HFFc6 (cell line): ENCODE results near the gene CYP24A1. TPM values are rescaled to one million over a fixed set of nuclear protein-coding genes. Genes with fewer than 3 reads are reported as not detected.

ENCODE experiments used
- DNase-seq: peaks from one replicate; pipeline ENCODE4 v3.0.0-alpha.2; 2018
- H3K27ac Mint-ChIP-seq: 2 replicates; pipeline ENCODE4 v1.8.0; 2020; ENCODE audit warnings: mild to moderate bottlenecking, mixed read lengths
- H3K27me3 Mint-ChIP-seq: 2 replicates; pipeline ENCODE4 v1.8.0; 2021; ENCODE audit warnings: mild to moderate bottlenecking, moderate library complexity, mixed read lengths; ENCODE audit not compliant: insufficient read depth
- H3K36me3 Mint-ChIP-seq: 2 replicates; pipeline ENCODE4 v1.8.0; 2021; ENCODE audit warnings: low read depth, mixed read lengths
- H3K4me1 Mint-ChIP-seq: 2 replicates; pipeline ENCODE4 v1.8.0; 2020; ENCODE audit warnings: low read depth, mixed read lengths
- H3K4me3 Mint-ChIP-seq: 2 replicates; pipeline ENCODE4 v1.8.0; 2020; ENCODE audit warnings: mild to moderate bottlenecking, moderate library complexity, mixed read lengths
- H3K9me3 Mint-ChIP-seq: 2 replicates; pipeline ENCODE4 v1.8.0; 2020; ENCODE audit warnings: mild to moderate bottlenecking, mixed read lengths
- total RNA-seq, 6 experiments: library from RNA; stranded (reverse); fragmentation: NEBNext Ultra II Directional; extraction: Animal tissue kit (Norgen Biotek cat#: 25700); gene quantifications; 2 replicates in 1 of 6; 3 replicates in 5 of 6; pipeline ENCODE4 v1.2.3, GENCODE V29; 2021
- TF ChIP-seq, protein P1 (sequence below): fragments of 200-600 bp; sonication (generic); IDR thresholded peaks from 2 replicates; pipeline ENCODE4 v1.5.0; 2021; ENCODE audit warnings: antibody characterized with exemption, mild to moderate bottlenecking

CYP24A1 gene
- total RNA-seq, 6 experiments from 2014 or later: 0.11 to 1.1 (median 0.37) TPM; not detected in 2

DNA sequence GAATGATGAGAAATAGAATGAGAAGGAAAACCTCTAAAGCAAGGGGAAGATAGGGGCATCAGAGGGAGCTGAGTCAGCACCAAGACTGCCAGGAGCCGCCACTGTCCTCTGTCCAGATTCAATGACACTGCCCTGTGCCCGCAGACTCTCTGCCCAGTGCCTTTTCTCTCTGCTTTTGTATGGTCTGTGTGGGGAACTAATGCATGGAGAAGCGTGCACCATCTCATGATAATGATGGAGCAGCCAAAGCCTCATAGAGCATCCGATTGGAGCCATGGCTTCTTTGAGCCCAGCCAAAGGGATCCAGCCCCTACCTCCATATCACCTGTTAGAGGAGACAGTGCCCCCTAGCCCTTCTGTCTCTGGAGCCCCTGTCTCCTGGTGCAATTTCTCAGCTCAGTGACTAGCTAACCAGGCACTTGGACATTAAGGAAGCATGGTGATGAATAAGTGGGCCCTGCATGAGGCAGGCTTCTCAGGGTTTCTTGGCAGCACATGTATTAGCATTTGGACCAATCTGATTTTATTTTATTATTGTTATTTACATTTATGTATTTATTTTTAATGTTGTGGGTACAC lies 27.6 kb upstream of the CYP24A1 start:
- peaks cover 6% of the 10 kb centered on the region for H3K27me3 Mint-ChIP-seq
- H3K4me3 Mint-ChIP-seq: no peak overlapping the region
- H3K9me3 Mint-ChIP-seq: no peaks in the 10 kb centered on the region
- DNase-seq: no peak
- no peak overlapping the region for H3K27ac Mint-ChIP-seq
- TF ChIP-seq, protein P1, sequence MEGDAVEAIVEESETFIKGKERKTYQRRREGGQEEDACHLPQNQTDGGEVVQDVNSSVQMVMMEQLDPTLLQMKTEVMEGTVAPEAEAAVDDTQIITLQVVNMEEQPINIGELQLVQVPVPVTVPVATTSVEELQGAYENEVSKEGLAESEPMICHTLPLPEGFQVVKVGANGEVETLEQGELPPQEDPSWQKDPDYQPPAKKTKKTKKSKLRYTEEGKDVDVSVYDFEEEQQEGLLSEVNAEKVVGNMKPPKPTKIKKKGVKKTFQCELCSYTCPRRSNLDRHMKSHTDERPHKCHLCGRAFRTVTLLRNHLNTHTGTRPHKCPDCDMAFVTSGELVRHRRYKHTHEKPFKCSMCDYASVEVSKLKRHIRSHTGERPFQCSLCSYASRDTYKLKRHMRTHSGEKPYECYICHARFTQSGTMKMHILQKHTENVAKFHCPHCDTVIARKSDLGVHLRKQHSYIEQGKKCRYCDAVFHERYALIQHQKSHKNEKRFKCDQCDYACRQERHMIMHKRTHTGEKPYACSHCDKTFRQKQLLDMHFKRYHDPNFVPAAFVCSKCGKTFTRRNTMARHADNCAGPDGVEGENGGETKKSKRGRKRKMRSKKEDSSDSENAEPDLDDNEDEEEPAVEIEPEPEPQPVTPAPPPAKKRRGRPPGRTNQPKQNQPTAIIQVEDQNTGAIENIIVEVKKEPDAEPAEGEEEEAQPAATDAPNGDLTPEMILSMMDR: no peak
- H3K36me3 Mint-ChIP-seq: no peaks in the 10 kb centered on the region
- H3K4me1 Mint-ChIP-seq: peaks cover 10% of the 10 kb centered on the region

DNA sequence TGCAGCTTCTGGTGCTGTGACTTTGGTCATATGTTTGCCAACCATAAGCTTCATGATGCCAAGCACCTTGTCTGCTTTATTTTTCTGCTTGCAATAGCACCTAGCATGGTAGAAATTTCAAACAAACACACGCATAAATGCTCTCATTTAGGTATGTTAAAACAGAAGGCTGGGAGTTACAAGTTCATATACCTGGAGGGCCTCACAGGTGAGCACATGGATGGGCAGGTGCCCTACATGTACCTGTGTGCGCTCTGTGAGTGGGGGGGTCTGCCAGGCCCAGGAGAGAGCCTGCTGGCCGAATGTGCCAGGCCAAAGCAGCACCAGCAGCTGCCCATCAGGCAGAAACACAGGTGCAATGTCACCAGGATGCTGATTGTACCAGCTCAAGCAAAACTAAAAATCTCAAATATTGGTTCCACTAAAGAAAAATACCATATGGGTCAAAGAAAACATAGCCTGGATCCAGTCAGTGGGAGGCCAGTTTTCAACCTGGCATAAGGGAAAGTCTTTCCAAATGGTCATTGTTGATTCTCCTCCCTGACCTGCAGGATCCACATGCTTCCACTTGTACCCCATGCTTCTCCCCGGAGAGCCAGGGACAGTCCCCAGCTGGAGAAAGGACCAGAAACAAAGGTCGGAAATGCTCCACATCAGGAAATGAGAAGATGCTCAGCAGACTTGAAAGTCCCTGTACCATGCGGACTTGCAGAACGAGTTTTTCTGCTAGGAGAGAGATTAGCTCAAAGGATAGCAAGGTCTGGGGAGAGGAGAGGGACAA lies 26.9 kb upstream of the CYP24A1 start:
- no peak for DNase-seq
- Mint-ChIP-seq H3K27me3 (peaks cover 4% of the 10 kb centered on the region), H3K36me3 (no peaks in the 10 kb centered on the region), H3K27ac (no peak overlapping the region), H3K9me3 (no peaks in the 10 kb centered on the region), H3K4me3 (no peak overlapping the region), H3K4me1 (peaks cover 10% of the 10 kb centered on the region)
- TF ChIP-seq, protein P1: no peak

DNA sequence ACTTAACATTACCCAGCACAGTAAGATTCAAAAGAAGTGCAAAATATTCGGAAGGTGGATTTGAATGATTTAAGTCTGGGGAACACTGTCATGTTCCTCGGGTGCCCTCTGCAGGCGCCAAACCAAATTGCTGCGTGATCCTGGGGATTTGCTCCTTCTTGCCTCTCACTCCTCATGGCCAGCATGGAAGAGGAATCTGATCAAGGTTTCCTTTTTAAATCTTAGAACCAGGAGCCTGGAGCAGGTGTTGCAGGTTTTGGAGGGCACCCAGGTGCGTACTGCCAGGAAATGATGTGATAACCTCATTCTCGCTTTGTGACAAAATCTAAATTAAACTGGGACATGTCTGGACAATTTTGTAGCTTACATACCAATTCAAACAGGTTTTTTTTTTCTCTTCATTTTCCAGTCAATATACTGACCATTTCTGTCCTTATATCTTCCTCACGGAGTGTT lies 26.0 kb upstream of the CYP24A1 start:
- peak; percentile 60 for DNase-seq
- H3K4me3 Mint-ChIP-seq: no peak overlapping the region
- H3K27me3 Mint-ChIP-seq: peaks cover 4% of the 10 kb centered on the region
- H3K9me3 Mint-ChIP-seq: no peaks in the 10 kb centered on the region
- H3K36me3 Mint-ChIP-seq: no peaks in the 10 kb centered on the region
- H3K27ac Mint-ChIP-seq: no peak overlapping the region
- H3K4me1 Mint-ChIP-seq: peaks cover 13% of the 10 kb centered on the region
- TF ChIP-seq, protein P1: peak; percentile 95

DNA sequence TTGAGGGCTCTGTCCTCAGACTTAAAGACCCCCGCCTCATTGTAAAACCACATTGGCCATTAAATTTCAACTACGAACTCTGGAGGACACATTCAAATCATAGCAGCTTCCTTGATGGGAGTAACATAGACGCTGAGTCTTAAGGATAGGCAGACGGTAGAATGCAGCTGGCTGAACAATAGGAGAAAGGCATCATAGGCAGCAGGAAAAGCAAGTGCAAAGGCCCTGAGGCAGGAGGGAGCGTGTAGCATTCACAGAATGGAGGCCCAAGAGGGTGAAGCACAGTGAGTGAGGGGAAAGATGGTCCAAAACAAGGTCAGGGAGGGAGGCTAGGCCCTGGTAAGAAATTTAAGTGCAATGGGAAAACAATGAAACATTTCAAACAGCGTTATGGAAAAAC lies 25.5 kb upstream of the CYP24A1 start:
- peaks cover 2% of the 10 kb centered on the region for H3K27me3 Mint-ChIP-seq
- peaks cover 18% of the 10 kb centered on the region for H3K4me1 Mint-ChIP-seq
- no peaks in the 10 kb centered on the region for H3K9me3 Mint-ChIP-seq
- no peaks in the 10 kb centered on the region for H3K36me3 Mint-ChIP-seq
- no peak for DNase-seq
- no peak overlapping the region for H3K27ac Mint-ChIP-seq
- TF ChIP-seq, protein P1: no peak
- no peak overlapping the region for H3K4me3 Mint-ChIP-seq

DNA sequence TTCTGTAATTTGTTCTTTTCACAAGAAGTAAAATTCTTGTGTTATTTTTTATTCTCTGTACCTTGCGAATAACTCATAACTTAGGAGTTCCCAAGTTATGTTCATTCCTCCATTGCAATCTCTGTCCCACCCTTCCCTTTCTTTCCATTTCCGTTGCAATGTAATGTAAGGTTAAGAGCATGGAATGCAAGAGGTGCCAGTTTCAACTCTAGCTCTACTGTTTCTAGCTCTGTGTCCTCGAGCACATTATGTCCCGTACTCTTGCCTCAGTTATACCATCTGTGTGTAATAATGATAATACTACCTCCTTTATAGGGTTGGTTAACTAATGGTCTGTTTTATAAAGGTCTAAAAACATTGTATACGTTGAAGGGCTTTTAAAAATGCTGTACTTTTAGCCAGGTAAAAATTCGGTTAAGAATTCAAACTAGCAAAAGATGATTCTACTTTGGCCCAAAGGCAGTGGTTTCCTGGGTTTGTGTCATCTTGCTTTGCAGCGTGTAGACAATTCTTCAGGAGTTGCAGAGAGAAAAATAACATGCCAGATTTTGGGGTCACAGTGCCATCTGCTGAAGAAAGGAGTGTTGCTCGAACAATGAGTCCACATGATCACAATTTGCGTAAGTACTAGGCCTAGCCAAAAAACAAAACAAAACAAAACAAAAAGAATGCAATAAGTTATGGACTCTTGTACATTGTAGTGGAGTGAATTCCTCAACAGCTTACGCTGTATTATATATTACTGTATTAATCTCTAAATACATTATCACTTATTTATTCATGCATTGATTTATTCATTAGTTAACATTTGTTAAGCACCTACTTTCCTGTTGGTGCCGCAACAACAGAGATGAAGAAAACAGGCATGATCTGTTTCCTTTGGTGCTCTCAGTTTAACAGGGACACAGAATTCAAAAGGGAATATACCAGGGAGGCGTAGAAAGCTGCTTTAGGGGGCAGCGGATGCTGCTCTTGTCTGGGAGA lies 24.1 kb upstream of the CYP24A1 start:
- Mint-ChIP-seq H3K27me3 (peaks cover 2% of the 10 kb centered on the region), H3K36me3 (no peaks in the 10 kb centered on the region), H3K4me1 (peaks cover 18% of the 10 kb centered on the region), H3K9me3 (no peaks in the 10 kb centered on the region), H3K27ac (no peak overlapping the region), H3K4me3 (no peak overlapping the region)
- peak; percentile 74 for DNase-seq
- TF ChIP-seq, protein P1: peak; percentile 78
